Tibial nerve (tissue), 3 donors: Measurements from ENCODE around the gene ZNF580.

Experiments used
- POLR2A ChIP-seq, 2 donors: fragments of 450-650 bp; IDR thresholded peaks; one replicate each; pipeline ENCODE4 v1.6.1; 2017; ENCODE audit warnings: antibody characterized with exemption in 2 of 2, mild to moderate bottlenecking in 2 of 2, moderate library complexity in 2 of 2
- TF ChIP-seq, protein P1 (sequence below), 5 experiments: fragments of 200-600 bp in 3 of 5; fragments of 450-650 bp in 2 of 5; sonication (generic) in 3 of 5; IDR thresholded peaks; one replicate each; pipeline ENCODE4 v1.5.1; 2016 to 2019; ENCODE audit warnings: antibody characterized with exemption in 5 of 5, mild to moderate bottlenecking in 3 of 5, moderate library complexity in 2 of 5

DNA sequence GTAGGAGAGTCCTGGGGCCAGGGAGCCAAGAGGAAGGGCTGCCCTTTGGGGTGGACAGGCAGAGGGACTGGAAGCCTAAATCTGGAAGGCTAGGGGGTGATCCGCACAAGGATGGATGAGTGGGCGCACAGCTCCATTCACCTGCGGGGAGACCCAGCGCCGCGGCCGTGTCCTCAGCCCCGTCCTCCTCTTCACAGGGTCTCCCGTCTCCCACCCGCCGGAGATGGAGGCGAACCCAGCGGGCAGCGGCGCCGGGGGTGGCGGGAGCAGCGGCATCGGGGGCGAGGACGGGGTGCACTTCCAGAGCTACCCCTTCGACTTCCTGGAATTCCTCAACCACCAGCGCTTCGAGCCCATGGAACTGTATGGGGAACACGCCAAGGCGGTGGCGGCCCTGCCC, 27.4 kb upstream of the ZNF580 start:
- no peak for TF ChIP-seq POLR2A (IDR thresholded peaks at IDR 0.05)
- TF ChIP-seq, protein P1, sequence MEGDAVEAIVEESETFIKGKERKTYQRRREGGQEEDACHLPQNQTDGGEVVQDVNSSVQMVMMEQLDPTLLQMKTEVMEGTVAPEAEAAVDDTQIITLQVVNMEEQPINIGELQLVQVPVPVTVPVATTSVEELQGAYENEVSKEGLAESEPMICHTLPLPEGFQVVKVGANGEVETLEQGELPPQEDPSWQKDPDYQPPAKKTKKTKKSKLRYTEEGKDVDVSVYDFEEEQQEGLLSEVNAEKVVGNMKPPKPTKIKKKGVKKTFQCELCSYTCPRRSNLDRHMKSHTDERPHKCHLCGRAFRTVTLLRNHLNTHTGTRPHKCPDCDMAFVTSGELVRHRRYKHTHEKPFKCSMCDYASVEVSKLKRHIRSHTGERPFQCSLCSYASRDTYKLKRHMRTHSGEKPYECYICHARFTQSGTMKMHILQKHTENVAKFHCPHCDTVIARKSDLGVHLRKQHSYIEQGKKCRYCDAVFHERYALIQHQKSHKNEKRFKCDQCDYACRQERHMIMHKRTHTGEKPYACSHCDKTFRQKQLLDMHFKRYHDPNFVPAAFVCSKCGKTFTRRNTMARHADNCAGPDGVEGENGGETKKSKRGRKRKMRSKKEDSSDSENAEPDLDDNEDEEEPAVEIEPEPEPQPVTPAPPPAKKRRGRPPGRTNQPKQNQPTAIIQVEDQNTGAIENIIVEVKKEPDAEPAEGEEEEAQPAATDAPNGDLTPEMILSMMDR (IDR thresholded peaks at IDR 0.05): no peak
